Effector memory CD4-positive, alpha-beta T cell (primary cell): ENCODE measurements around the gene OR6B3.
"Not testable (repeated sequence)": the region's sequence is repeated elsewhere in the genome, so short reads cannot be mapped to it uniquely, and the experiment has no call there.

Experiments used
- DNase-seq, 3 donors: peaks; one replicate each; pipeline ENCODE4 v3.0.0-alpha.2; 2020
- H3K27ac ChIP-seq: 2 replicates; pipeline ENCODE4 v1.7.0; 2013; ENCODE audit warnings: mild to moderate bottlenecking, low read length, moderate library complexity; ENCODE audit not compliant: insufficient read depth, poor library complexity, severe bottlenecking
- H3K27me3 ChIP-seq: replicated peaks from 2 replicates; pipeline ENCODE4 v1.7.0; 2013; ENCODE audit warnings: mild to moderate bottlenecking, low read length; ENCODE audit not compliant: insufficient read depth, control insufficient read depth, poor library complexity, severe bottlenecking
- H3K36me3 ChIP-seq: 2 replicates; pipeline ENCODE4 v1.7.0; 2013; ENCODE audit warnings: mild to moderate bottlenecking, low read length, moderate library complexity; ENCODE audit not compliant: control insufficient read depth, insufficient read depth
- H3K4me1 ChIP-seq: 2 replicates; pipeline ENCODE4 v1.7.0; 2013; ENCODE audit warnings: low read length, mild to moderate bottlenecking; ENCODE audit not compliant: control insufficient read depth, insufficient read depth, poor library complexity, severe bottlenecking
- H3K4me3 ChIP-seq: 2 replicates; pipeline ENCODE4 v1.7.0; 2013; ENCODE audit warnings: low read length, low read depth, mild to moderate bottlenecking; ENCODE audit not compliant: insufficient read depth, poor library complexity, severe bottlenecking
- H3K9me3 ChIP-seq: 2 replicates; pipeline ENCODE4 v1.7.0; 2013; ENCODE audit warnings: mild to moderate bottlenecking, low read length, moderate library complexity; ENCODE audit not compliant: control insufficient read depth

OR6B3 gene

GRCh38 chr2:240048237-240048636 is 5.1 kb downstream of the OR6B3 start:
- H3K27me3 ChIP-seq, result peaks cover 3% of the 10 kb centered on the region
- no peak overlapping the region for H3K27ac ChIP-seq
- no peaks in the 10 kb centered on the region for H3K4me1 ChIP-seq
- H3K4me3 ChIP-seq, result no peak overlapping the region
- H3K9me3 ChIP-seq, result no peaks in the 10 kb centered on the region
- no peaks in the 10 kb centered on the region for H3K36me3 ChIP-seq
- DNase-seq, result no peak

GRCh38 chr2:240045098-240045497 is 8.2 kb downstream of the OR6B3 start:
- no peak overlapping the region for H3K4me3 ChIP-seq
- H3K4me1 ChIP-seq, result no peaks in the 10 kb centered on the region
- no peak overlapping the region for H3K27ac ChIP-seq
- no peak for DNase-seq
- H3K9me3 ChIP-seq, result no peaks in the 10 kb centered on the region
- no peaks in the 10 kb centered on the region for H3K36me3 ChIP-seq
- peaks cover 8% of the 10 kb centered on the region for H3K27me3 ChIP-seq

- peaks cover 11% of the 10 kb centered on the region for H3K27me3 ChIP-seq
- H3K4me1 ChIP-seq, H3K36me3 ChIP-seq, H3K4me3 ChIP-seq, H3K27ac ChIP-seq, DNase-seq, H3K9me3 ChIP-seq: not testable (repeated sequence)
Observed at GRCh38 chr2:240044096-240044495, 9.2 kb downstream of the OR6B3 start.

- H3K4me3 ChIP-seq, result no peak overlapping the region
- H3K9me3 ChIP-seq, result no peaks in the 10 kb centered on the region
- H3K36me3 ChIP-seq, result no peaks in the 10 kb centered on the region
- peaks cover 11% of the 10 kb centered on the region for H3K27me3 ChIP-seq
- DNase-seq, result no peak
- H3K27ac ChIP-seq, result no peak overlapping the region
- H3K4me1 ChIP-seq, result no peaks in the 10 kb centered on the region
Observed at GRCh38 chr2:240043279-240043989, 9.9 kb downstream of the OR6B3 start.

- no peak for DNase-seq
- H3K27me3 ChIP-seq, result peaks cover 11% of the 10 kb centered on the region
- no peak overlapping the region for H3K27ac ChIP-seq
- H3K4me3 ChIP-seq, result no peak overlapping the region
- H3K9me3 ChIP-seq, result no peaks in the 10 kb centered on the region
- no peaks in the 10 kb centered on the region for H3K36me3 ChIP-seq
- H3K4me1 ChIP-seq, result no peaks in the 10 kb centered on the region
Observed at GRCh38 chr2:240042740-240043139, 10.6 kb downstream of the OR6B3 start.

GRCh38 chr2:240041363-240041762 is 12.0 kb downstream of the OR6B3 start:
- no peaks in the 10 kb centered on the region for H3K36me3 ChIP-seq
- no peaks in the 10 kb centered on the region for H3K9me3 ChIP-seq
- no peak overlapping the region for H3K4me3 ChIP-seq
- no peak for DNase-seq
- H3K4me1 ChIP-seq, result no peaks in the 10 kb centered on the region
- peaks cover 11% of the 10 kb centered on the region for H3K27me3 ChIP-seq
- H3K27ac ChIP-seq, result no peak overlapping the region

- Histone ChIP-seq H3K9me3 (no peaks in the 10 kb centered on the region), H3K27me3 (peaks cover 11% of the 10 kb centered on the region), H3K36me3 (no peaks in the 10 kb centered on the region), H3K4me3 (no peak overlapping the region), H3K27ac (no peak overlapping the region), H3K4me1 (no peaks in the 10 kb centered on the region)
- no peak for DNase-seq
Observed at GRCh38 chr2:240037358-240037757, 16.0 kb downstream of the OR6B3 start.

- no peak overlapping the region for H3K27ac ChIP-seq
- no peak for DNase-seq
- H3K4me3 ChIP-seq, result no peak overlapping the region
- H3K36me3 ChIP-seq, result no peaks in the 10 kb centered on the region
- no peaks in the 10 kb centered on the region for H3K9me3 ChIP-seq
- no peaks in the 10 kb centered on the region for H3K4me1 ChIP-seq
- no peaks in the 10 kb centered on the region for H3K27me3 ChIP-seq
Observed at GRCh38 chr2:240033330-240033678, 20.0 kb downstream of the OR6B3 start.

- Histone ChIP-seq H3K4me3 (no peak overlapping the region), H3K9me3 (no peaks in the 10 kb centered on the region), H3K4me1 (no peaks in the 10 kb centered on the region), H3K27ac (no peak overlapping the region), H3K27me3 (no peaks in the 10 kb centered on the region), H3K36me3 (no peaks in the 10 kb centered on the region)
- no peak for DNase-seq
Observed at GRCh38 chr2:240032406-240033329, 20.7 kb downstream of the OR6B3 start.

GRCh38 chr2:240030379-240031094 is 22.8 kb downstream of the OR6B3 start, which contains the start of gene OR6B2:
TSS of gene OR6B2 (minus strand) at chr2:240030429. CDS start at chr2:240030429, 0 bp downstream.
- no peak for DNase-seq
- no peaks in the 10 kb centered on the region for H3K36me3 ChIP-seq
- no peak within 1 kb of the TSS for H3K27ac ChIP-seq
- H3K9me3 ChIP-seq, result no peaks in the 10 kb centered on the region
- H3K4me1 ChIP-seq, result no peaks in the 10 kb centered on the region
- no peak within 1 kb of the TSS for H3K4me3 ChIP-seq
- no peaks in the 10 kb centered on the region for H3K27me3 ChIP-seq
